Epithelial cell of prostate (primary cell): Measurements from ENCODE around the gene ABL2.
"Not testable (repeated sequence)": the region's sequence is repeated elsewhere in the genome, so short reads cannot be mapped to it uniquely, and the experiment has no call there.

ENCODE experiments used
- DNase-seq: peaks from one replicate; pipeline ENCODE4 v3.0.0-alpha.2; 2011; ENCODE audit warnings: low read depth, low spot score
- H3K27ac ChIP-seq: fragments of 450-650 bp; 2 replicates; pipeline ENCODE4 v1.5.1; 2017; ENCODE audit warnings: mild to moderate bottlenecking

The ABL2 gene

DNA sequence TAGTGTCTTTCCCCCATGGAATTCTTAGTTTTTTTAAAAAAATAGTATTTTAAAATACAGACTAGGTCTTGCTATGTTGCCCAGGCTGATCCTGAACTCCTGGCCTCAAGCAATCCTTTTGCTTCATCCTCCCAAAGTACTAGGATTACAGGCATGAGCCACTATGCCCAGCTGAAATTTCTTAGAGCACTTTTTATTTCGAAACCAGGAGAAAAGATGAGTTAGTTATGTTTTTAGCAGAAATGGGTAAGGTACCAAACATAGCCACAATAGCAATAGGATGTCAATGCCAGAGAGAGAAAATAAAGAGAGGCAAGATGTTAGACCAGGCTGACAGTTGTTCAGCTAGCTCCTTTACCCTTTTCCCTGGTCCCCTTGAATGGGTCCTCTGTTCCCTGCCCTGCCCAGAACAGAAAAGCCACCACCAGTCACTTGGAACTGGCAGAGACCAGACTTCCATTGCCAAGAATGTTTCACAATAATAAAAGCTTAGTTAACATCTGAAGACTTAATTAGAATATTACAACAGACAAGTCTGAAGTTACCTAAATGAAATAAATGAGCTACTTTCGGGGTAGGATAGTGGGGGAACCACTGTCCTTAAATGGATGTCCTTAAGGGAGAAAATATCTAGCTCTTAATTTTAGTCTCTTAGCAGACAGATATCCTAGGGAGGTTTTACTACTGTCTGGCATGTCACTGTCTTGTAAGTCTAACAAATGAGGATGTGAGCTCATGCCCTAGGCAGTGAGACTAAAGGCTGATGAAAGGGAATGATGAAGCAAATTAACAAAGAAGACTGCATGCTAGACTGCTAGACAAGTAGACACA lies 54.3 kb downstream of the ABL2 start:
- peak; percentile 58 for DNase-seq
- peak overlapping the region; percentile 86 for H3K27ac ChIP-seq

DNA sequence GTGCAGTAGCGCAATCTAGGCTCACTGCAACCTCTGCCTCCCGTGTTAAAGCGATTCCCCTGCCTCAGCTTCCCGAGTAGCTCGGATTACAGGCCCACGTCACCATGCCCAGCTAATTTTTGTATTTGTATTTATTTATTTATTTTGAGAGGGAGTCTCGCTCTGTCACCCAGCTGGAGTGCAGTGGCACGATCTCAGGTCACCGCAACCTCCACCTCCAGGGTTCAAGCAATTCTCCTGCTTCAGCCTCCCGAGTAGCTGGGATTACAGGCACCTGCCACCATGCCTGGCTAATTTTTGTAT lies 59.1 kb downstream of the ABL2 start:
- H3K27ac ChIP-seq = not testable (repeated sequence)

GRCh38 chr1:179169616-179170467 lies 59.6 kb downstream of the ABL2 start:
- DNase-seq = no peak
- H3K27ac ChIP-seq = peak overlapping the region; percentile 30

More for the DNA sequence above, 59.1 kb downstream of the ABL2 start:
- not testable (repeated sequence) for DNase-seq

GRCh38 chr1:179168536-179168935 lies 60.9 kb downstream of the ABL2 start:
- DNase-seq = no peak
- no peak overlapping the region for H3K27ac ChIP-seq

DNA sequence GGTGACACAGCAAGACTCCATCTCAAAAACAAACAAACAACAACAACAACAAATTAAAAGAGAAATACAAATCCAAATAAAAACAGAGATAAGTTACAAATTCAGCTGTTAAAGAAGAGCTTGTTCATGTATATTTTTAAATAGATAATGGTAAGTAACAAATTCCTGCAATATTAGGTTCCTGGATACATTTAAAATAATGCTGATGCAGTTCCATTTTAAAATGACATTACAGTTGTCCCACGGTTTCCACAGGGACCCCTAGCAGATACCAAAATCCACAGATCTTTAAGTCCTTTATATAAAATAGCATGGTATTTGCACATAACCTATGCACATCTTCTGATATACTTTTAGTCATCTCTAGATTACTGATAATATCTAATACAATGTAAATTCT lies 61.5 kb downstream of the ABL2 start:
- no peak for DNase-seq
- no peak overlapping the region for H3K27ac ChIP-seq

- H3K27ac ChIP-seq = no peak overlapping the region
- DNase-seq = no peak
These were observed 62.1 kb downstream of the ABL2 start for GRCh38 chr1:179167418-179167777.

DNA sequence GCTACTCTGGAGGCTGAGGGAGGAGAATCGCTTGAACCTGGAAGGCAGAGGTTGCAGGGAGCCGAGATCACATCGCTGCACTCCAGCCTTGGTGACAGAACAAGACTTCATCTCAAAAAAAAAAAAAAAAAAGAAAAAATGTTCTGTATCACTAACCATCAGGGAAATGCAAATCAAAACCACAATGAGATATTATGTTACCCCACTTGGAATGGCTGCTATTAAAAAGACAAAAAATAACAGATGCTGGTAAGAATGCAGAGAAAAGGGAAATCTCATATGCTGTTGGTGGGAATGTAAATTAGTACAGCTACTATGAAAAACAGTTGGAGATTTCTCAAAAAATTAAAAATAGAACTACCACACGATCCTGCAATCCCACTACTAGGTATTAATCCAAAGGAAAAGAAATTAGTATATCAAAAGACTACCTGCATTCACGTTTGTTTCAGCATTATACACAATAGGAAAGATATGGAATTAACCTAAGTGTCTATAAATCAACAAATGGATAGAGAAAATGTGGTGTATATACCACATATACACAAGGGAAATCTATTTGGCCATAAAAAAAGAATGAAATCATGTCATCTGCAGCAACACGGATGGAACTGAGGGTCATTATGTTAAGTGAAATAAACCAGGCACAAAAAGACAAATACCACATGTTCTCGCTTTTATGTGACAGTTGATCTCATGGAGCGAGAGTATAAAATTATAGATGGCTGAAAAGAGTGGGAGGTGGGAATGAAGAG lies 62.6 kb downstream of the ABL2 start:
- H3K27ac ChIP-seq = no peak overlapping the region
- no peak for DNase-seq

DNA sequence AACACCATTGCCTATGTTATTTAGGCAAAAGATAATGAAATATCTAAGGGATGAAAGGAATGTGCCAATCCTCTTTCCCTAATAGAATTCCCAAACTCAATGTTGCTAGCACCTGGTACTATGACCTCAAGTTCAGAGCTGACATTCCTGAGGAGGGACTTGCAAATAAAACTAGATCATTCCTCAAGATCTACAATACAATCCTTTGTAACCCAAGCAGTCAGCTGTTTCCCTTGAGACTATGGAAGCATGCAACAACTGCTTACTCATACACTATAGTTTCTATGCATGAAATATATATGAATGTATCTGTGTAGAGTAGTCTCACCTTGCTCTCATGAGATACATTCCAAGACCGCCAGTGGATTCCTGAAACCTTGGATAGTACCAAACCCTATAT lies 65.0 kb downstream of the ABL2 start:
- DNase-seq = peak; percentile 71
- peak overlapping the region; percentile 49 for H3K27ac ChIP-seq

DNA sequence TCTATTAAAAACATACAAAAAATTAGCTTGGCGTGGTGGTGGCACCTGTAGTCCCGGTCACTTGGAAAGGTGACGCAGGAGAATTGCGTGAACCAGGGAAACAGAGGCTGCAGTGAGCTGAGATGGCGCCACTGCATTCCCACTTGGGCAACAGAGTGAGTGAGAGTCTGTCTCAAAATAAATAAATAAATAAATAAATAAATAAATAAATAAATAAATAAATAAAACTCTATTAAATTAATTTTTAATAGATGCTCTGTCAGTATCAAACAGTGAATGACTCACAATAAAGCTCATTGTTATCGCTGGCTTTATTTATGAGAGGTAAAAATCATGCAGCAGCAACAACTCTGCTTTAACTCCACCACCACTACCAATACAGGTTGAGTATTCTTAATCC lies 72.8 kb downstream of the ABL2 start:
- no peak overlapping the region for H3K27ac ChIP-seq
- DNase-seq = no peak

DNA sequence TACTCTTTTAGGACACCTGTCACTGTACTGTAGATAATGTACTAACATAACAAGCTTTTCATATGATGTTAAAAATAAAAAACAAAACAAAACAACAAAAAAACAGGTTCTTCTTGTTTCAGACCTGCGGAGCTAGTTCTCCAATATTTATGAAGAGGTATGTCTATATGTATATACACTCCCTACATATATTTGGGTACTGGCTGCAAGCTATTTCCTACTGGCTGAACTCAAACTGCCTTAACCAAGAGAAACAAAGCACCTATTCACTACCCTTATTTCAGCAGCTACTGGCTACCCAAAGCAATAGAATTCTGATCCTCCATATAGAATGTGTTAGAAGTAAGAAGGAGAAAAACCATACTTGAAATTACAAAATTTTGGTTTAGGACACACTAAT lies 73.5 kb downstream of the ABL2 start:
- no peak for DNase-seq
- H3K27ac ChIP-seq = no peak overlapping the region

GRCh38 chr1:179155615-179156014 lies 73.9 kb downstream of the ABL2 start:
- H3K27ac ChIP-seq = no peak overlapping the region
- DNase-seq = no peak

DNA sequence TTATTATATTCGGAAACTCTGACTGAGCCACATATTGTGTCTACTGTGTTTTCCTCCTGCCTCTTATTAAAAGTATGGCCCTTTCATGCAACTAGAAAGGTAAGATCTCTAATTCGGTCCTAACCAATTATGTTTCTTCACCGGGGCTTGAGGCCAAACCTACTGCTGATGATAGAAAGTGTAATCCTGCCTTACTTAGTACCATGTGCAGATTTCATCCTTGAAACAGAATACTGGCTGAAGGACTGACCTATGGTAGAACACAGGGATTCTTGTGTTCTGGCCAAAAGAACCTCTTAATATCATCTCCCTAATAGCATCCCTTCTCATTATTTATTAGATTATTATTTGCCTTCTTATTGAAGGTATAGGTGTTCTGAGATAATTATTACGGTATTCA lies 75.0 kb downstream of the ABL2 start:
- DNase-seq = no peak
- H3K27ac ChIP-seq = no peak overlapping the region

- H3K27ac ChIP-seq = no peak overlapping the region
- DNase-seq = no peak
These were observed 76.3 kb downstream of the ABL2 start for GRCh38 chr1:179153217-179153616.

DNA sequence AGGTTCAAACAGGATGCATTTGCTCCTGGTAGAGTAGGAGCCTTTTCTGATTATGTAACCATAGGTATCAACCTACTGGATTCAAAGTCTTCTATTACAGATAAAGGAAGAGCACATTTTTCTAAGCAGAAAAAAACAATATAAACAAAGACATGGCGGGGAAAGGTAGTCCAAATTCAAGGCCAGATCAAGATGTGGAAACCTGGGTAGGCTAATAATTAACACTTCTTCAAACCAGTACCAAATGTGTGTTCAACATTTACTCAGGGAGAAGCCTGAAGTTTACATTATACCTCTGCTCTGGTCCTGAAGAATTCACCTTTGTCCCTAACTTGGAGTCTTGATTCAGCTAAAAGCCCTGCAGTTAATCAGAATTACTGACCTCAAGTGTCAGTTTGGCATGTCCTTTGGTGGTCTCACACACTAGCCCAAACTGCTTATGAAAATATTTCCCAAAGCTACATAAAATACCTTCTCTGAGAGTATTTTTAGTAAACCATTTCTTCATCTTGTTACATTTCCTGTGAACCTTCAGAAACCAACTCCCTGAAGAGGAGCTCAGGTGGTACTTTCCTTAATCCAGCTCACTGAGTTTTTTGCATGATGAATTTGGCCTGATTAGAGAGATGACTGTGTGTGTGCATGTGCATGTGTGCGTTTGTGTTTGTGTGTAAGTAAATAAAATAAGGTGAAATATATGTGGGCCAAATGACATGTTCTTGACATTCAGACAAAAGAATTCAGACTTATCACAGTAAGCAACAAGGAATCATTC lies 77.4 kb downstream of the ABL2 start:
- no peak for DNase-seq
- no peak overlapping the region for H3K27ac ChIP-seq

DNA sequence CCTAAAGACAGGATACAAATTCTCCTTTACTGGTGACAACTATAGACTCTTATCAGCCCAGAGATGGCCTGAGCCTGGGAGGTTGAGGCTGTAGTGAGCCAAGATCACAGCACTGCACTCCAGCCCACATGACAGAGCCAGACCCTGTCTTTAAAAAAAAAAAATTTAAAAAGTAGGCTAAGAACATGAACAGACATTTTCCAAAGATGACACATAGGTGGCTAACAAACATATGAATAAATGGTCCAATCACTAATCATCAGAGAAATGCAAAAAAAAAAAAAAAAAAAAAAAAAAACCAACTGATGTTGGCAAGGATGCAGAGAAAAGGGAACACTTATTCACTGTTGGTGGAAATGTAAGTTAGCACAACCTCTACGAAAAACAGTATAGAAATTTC lies 82.6 kb downstream of the ABL2 start:
- H3K27ac ChIP-seq = peak overlapping the region; percentile 54
- DNase-seq = no peak

GRCh38 chr1:179146476-179146875 lies 83.0 kb downstream of the ABL2 start:
- H3K27ac ChIP-seq = peak overlapping the region; percentile 54
- DNase-seq = no peak

- DNase-seq = no peak
- H3K27ac ChIP-seq = peak overlapping the region; percentile 96
These were observed 84.0 kb downstream of the ABL2 start for GRCh38 chr1:179145521-179145920.

DNA sequence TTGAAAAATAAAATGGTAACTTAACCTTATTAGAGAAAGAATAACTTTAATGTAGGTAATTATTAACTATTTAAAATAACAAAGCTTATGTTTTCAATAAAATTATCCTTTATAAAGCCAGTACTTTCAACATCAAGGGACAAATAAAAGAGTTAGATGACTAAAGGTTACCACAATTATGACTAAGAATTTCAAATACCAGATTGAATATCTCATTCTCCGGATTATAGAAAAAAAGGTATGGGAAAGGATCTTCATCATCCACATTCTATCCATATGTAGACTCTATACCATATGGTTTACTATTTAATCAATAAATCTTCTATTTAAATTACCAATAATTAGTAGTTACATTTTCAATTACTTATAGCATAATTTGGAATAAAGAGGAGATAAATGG lies 84.9 kb downstream of the ABL2 start:
- DNase-seq = no peak
- peak overlapping the region; percentile 96 for H3K27ac ChIP-seq

GRCh38 chr1:179143322-179143721 lies 86.2 kb downstream of the ABL2 start:
- H3K27ac ChIP-seq = peak overlapping the region; percentile 96
- peak; percentile 80 for DNase-seq

- peak overlapping the region; percentile 96 for H3K27ac ChIP-seq
- peak; percentile 91 for DNase-seq
These were observed 86.6 kb downstream of the ABL2 start for GRCh38 chr1:179142889-179143299.
